Measurements from ENCODE around the gene PLLP.

GRCh38 chr16:57283214-57283958 lies 1.1 kb downstream of the PLLP start:
- no peak for TF ChIP-seq ZBTB40 (IDR thresholded peaks at IDR 0.05; ENCODE audit: borderline replicate concordance)
- TF ChIP-seq POLR2A (IDR thresholded peaks at IDR 0.05; ENCODE audit: low read depth, low read length) = no peak
- TF ChIP-seq POLR2AphosphoS5 (IDR thresholded peaks at IDR 0.05; ENCODE audit: low read length) = no peak
- TF ChIP-seq USF2 (IDR thresholded peaks at IDR 0.05; ENCODE audit: borderline replicate concordance, low read depth, low read length) = no peak
- no peak for TF ChIP-seq TARDBP (IDR thresholded peaks at IDR 0.05; ENCODE audit: borderline replicate concordance)
- no peak for TF ChIP-seq ZNF274 (IDR thresholded peaks at IDR 0.05; ENCODE audit: insufficient read depth, insufficient read length)
- no peak for TF ChIP-seq CEBPB (IDR thresholded peaks at IDR 0.05; ENCODE audit: borderline replicate concordance in 1 of 2, low read depth in 2 of 2, low read length in 2 of 2)
- TF ChIP-seq MXI1 (IDR thresholded peaks at IDR 0.05; ENCODE audit: low read depth, low read length) = no peak
- no peak for TF ChIP-seq CTCF (IDR thresholded peaks at IDR 0.05 in 2 of 3, conservative IDR thresholded peaks at IDR 0.05 in 1 of 3; ENCODE audit: control insufficient read depth in 2 of 3, extremely low read depth in 1 of 3, insufficient read depth in 1 of 3, low read depth in 3 of 3, low read length in 3 of 3)
- no peak for TF ChIP-seq SMAD1 (IDR thresholded peaks at IDR 0.05; ENCODE audit: low read depth, partially characterized antibody)
- no peak for TF ChIP-seq POU2F2 (IDR thresholded peaks at IDR 0.05; ENCODE audit: borderline replicate concordance, low read depth, low read length)
- no peak for TF ChIP-seq EZH2 (IDR thresholded peaks at IDR 0.05; ENCODE audit: borderline replicate concordance, control insufficient read depth, low read depth, low read length)
- no peak for TF ChIP-seq CHD1 (IDR thresholded peaks at IDR 0.05; ENCODE audit: low read depth, low read length)
- no peak for TF ChIP-seq PRDM15 (CRISPR knock-in tag; IDR thresholded peaks at IDR 0.05)
